ENCODE results near the gene AMDHD1. TPM values are rescaled to one million over a fixed set of nuclear protein-coding genes. Genes with fewer than 3 reads are reported as not detected.
A peak's percentile ranks its signal among the peaks of the same experiment; 100 is the strongest.

Gene AMDHD1
- total RNA-seq, 1 donor from 2014 or later: 2.2 TPM

- no peak overlapping the region for H2AFZ ChIP-seq (replicated peaks)
- H3K9me3 ChIP-seq (ENCODE audit: low read depth): no peaks in the 10 kb centered on the region
- no peaks in the 10 kb centered on the region for H3K27me3 ChIP-seq
- H3K4me3 Mint-ChIP-seq: no peak overlapping the region
- H3F3A ChIP-seq (ENCODE audit: low read depth): no peaks in the 10 kb centered on the region
- peaks cover 17% of the 10 kb centered on the region for H3K36me3 Mint-ChIP-seq
- no peak for DNase-seq (ENCODE audit: low spot score)
- no peak overlapping the region for H3K27ac Mint-ChIP-seq
- no peaks in the 10 kb centered on the region for H4K20me1 ChIP-seq (ENCODE audit: low read depth)
- no peak for TF ChIP-seq EZH2 (IDR thresholded peaks at IDR 0.05)
- TF ChIP-seq, protein P1, sequence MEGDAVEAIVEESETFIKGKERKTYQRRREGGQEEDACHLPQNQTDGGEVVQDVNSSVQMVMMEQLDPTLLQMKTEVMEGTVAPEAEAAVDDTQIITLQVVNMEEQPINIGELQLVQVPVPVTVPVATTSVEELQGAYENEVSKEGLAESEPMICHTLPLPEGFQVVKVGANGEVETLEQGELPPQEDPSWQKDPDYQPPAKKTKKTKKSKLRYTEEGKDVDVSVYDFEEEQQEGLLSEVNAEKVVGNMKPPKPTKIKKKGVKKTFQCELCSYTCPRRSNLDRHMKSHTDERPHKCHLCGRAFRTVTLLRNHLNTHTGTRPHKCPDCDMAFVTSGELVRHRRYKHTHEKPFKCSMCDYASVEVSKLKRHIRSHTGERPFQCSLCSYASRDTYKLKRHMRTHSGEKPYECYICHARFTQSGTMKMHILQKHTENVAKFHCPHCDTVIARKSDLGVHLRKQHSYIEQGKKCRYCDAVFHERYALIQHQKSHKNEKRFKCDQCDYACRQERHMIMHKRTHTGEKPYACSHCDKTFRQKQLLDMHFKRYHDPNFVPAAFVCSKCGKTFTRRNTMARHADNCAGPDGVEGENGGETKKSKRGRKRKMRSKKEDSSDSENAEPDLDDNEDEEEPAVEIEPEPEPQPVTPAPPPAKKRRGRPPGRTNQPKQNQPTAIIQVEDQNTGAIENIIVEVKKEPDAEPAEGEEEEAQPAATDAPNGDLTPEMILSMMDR (IDR thresholded peaks at IDR 0.05): no peak
- TF ChIP-seq EZH2phosphoT487 (IDR thresholded peaks at IDR 0.05): no peak
- no peaks in the 10 kb centered on the region for H3K9me3 Mint-ChIP-seq
- H3K27ac ChIP-seq: no peak overlapping the region
- no peaks in the 10 kb centered on the region for H3K4me1 ChIP-seq
- H3K36me3 ChIP-seq: peaks cover 38% of the 10 kb centered on the region
- no peaks in the 10 kb centered on the region for H3K4me1 Mint-ChIP-seq
- no peak overlapping the region for H3K4me3 ChIP-seq
- no peaks in the 10 kb centered on the region for H3K79me2 ChIP-seq (ENCODE audit: low read depth)
- no peak overlapping the region for H3K9ac ChIP-seq
- no peak overlapping the region for H3K4me2 ChIP-seq
- H3K27me3 Mint-ChIP-seq (ENCODE audit: insufficient read depth, low read depth): no peaks in the 10 kb centered on the region
These were observed 71.9 kb downstream of the AMDHD1 start for GRCh38 chr12:96014943-96015599.

GRCh38 chr12:96015672-96016071, 72.5 kb downstream of the AMDHD1 start:
- H3K36me3 ChIP-seq: peaks cover 40% of the 10 kb centered on the region
- H3K27ac ChIP-seq: no peak overlapping the region
- no peak overlapping the region for H2AFZ ChIP-seq (replicated peaks)
- Mint-ChIP-seq H3K27ac (no peak overlapping the region), H3K4me1 (no peaks in the 10 kb centered on the region), H3K27me3 (ENCODE audit: insufficient read depth, low read depth) (no peaks in the 10 kb centered on the region), H3K36me3 (peaks cover 13% of the 10 kb centered on the region), H3K9me3 (no peaks in the 10 kb centered on the region), H3K4me3 (no peak overlapping the region)
- H3K9ac ChIP-seq: no peak overlapping the region
- no peaks in the 10 kb centered on the region for H3K9me3 ChIP-seq (ENCODE audit: low read depth)
- no peaks in the 10 kb centered on the region for H3K27me3 ChIP-seq
- H4K20me1 ChIP-seq (ENCODE audit: low read depth): no peaks in the 10 kb centered on the region
- no peaks in the 10 kb centered on the region for H3F3A ChIP-seq (ENCODE audit: low read depth)
- no peak overlapping the region for H3K4me3 ChIP-seq
- H3K4me2 ChIP-seq: no peak overlapping the region
- peak; percentile 36 for DNase-seq (ENCODE audit: low spot score)
- TF ChIP-seq EZH2 (IDR thresholded peaks at IDR 0.05): no peak
- TF ChIP-seq, protein P1 (IDR thresholded peaks at IDR 0.05): peak; percentile 52
- no peaks in the 10 kb centered on the region for H3K79me2 ChIP-seq (ENCODE audit: low read depth)
- H3K4me1 ChIP-seq: no peaks in the 10 kb centered on the region

Other genes with a start within 250 kb of the AMDHD1 start
- 2.3 and 2.5 TPM in 2 replicates for gene NTN4, start 152.6 kb upstream of the AMDHD1 start, total RNA-seq (ENCODE audit: low replicate concordance)
- 37.0 and 49.7 TPM in 2 replicates for gene SNRPF, start 84.4 kb upstream of the AMDHD1 start, total RNA-seq (ENCODE audit: low replicate concordance)
- gene CCDC38, start 717 bp upstream of the AMDHD1 start, total RNA-seq (ENCODE audit: low replicate concordance): 0.12 and 0.13 TPM in 2 replicates
- 0.06 and 0.12 TPM in 2 replicates for gene HAL, start 53.0 kb downstream of the AMDHD1 start, total RNA-seq (ENCODE audit: low replicate concordance)
- 230 and 266 TPM in 2 replicates for gene LTA4H, start 92.3 kb downstream of the AMDHD1 start, total RNA-seq (ENCODE audit: low replicate concordance)

All from neural progenitor cell (in vitro differentiated cells).